Testis (tissue), 2 donors: ENCODE measurements around the gene RBPJ.

Source experiments
- POLR2A ChIP-seq: fragments of 450-650 bp; IDR thresholded peaks from one replicate; pipeline ENCODE4 v1.6.1; 2017; ENCODE audit warnings: antibody characterized with exemption, mild to moderate bottlenecking, moderate library complexity
- TF ChIP-seq, protein P1 (sequence below), 3 experiments: fragments of 450-650 bp in 2 of 3; fragments of 200-600 bp in 1 of 3; sonication (generic) in 1 of 3; IDR thresholded peaks; one replicate each; pipeline ENCODE4 v1.5.1; 2016 to 2019; ENCODE audit warnings: antibody characterized with exemption in 3 of 3, mild to moderate bottlenecking in 2 of 3, moderate library complexity in 1 of 3

DNA sequence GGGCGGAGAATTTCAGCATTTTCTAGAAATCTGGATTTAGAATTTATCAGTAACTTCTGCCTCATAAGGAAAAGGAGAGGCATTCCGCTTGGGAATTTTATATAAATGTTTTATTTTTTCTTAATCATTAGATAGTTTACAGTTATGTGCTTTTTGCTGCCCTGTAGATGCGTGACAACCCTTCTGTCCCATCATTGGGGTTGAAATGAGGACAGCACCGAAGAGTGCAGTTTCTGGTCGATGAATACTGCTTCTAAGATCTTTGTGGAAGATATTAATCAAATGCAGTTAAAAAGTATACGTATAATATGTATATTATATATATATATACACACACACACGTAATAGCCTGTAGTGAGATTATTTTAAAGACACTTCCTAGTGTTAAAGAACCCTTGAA lies 1.5 kb downstream of the RBPJ start:
- TF ChIP-seq, protein P1, sequence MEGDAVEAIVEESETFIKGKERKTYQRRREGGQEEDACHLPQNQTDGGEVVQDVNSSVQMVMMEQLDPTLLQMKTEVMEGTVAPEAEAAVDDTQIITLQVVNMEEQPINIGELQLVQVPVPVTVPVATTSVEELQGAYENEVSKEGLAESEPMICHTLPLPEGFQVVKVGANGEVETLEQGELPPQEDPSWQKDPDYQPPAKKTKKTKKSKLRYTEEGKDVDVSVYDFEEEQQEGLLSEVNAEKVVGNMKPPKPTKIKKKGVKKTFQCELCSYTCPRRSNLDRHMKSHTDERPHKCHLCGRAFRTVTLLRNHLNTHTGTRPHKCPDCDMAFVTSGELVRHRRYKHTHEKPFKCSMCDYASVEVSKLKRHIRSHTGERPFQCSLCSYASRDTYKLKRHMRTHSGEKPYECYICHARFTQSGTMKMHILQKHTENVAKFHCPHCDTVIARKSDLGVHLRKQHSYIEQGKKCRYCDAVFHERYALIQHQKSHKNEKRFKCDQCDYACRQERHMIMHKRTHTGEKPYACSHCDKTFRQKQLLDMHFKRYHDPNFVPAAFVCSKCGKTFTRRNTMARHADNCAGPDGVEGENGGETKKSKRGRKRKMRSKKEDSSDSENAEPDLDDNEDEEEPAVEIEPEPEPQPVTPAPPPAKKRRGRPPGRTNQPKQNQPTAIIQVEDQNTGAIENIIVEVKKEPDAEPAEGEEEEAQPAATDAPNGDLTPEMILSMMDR (IDR thresholded peaks at IDR 0.05) = no peak
- TF ChIP-seq POLR2A = no peak
